Measurements from ENCODE around the gene FBXO5. TPM values are rescaled to one million over a fixed set of nuclear protein-coding genes. Genes with fewer than 3 reads are reported as not detected.

FBXO5 gene
- total and polyA plus RNA-seq, 9 of the 15 experiments (the other 6 are each of a cell fraction or from before 2014, with no cell fraction given): 17.8 to 89.3 (median 62.9) TPM

DNA sequence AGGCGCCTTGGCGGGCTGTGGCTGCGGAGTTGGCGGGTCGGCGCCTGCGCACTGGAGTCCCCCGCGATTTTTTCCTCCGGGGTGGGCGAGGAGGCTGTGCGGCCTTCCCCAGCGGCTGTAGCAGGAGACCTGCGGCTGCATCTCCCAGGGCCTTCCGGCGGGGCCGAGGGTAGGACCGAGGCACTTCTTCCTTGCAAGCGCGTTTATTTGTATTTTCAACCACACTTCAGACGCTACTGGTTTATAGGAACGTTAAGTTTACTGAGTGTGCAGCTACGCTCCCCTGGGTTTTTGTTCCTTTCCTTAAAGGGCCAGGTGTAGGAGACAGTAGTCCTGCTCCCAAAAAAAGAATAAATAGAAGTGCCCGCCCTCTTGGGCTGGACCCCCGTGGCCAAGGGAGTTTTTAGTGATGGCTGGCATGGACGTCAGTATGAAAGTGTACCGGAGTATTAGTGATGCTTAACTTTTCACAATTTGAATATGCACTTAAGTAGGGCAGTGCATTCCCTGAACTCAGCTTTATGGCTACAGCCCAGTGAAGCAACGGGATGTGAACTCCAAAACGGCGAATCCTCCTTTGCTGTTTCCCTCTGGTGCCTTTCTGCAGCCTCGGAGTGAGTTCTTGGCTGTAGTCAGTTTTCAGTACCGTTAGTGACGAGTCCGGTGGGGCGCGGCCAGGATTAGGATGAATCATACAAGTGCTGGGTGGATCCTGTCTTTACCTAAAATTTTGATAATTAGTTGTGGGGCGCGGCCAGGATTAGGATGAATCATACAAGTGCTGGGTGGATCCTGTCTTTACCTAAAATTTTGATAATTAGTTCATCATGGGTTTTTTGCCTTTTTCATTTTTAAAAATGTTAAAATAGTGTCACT lies 1.0 kb upstream of the FBXO5 start (continued):
- TF ChIP-seq SMARCC2 (IDR thresholded peaks at IDR 0.05; ENCODE audit: low read depth) (peak; percentile 57; the same call in 1 of the 2 replicates), ARHGAP35 (IDR thresholded peaks at IDR 0.05; ENCODE audit: partially characterized antibody) (no peak), POLR2AphosphoS5 (IDR thresholded peaks at IDR 0.05; ENCODE audit: control insufficient read depth, insufficient read depth, low read depth, low read length) (peak; percentile 67; the same call in 1 of the 2 replicates), ZBTB8A (IDR thresholded peaks at IDR 0.05; ENCODE audit: partially characterized antibody) (no peak), CBX1 (IDR thresholded peaks at IDR 0.05; ENCODE audit: low read depth) (peak; percentile 60; the same call in 1 of the 2 replicates), CC2D1A (IDR thresholded peaks at IDR 0.05) (peak; percentile 31; the same call in 1 of the 2 replicates), TBP (optimal IDR thresholded peaks at IDR 0.05; ENCODE audit: low read depth, low read length) (peak; percentile 13), ZBTB7A (IDR thresholded peaks at IDR 0.05; ENCODE audit: borderline replicate concordance, control insufficient read depth, low read depth, low read length) (peak; percentile 51; the same call in 1 of the 2 replicates), ZNF764 (CRISPR knock-in tag; IDR thresholded peaks at IDR 0.05; ENCODE audit: low read depth) (0 out of 2 replicates have a peak, but pooled peaks have one; percentile 16), FOXM1 (IDR thresholded peaks at IDR 0.05; ENCODE audit: low read depth) (peak; percentile 35; the same call in 1 of the 2 replicates), FOXM1 (CRISPR knock-in tag; IDR thresholded peaks at IDR 0.05; ENCODE audit: low read depth) (0 out of 2 replicates have a peak, but pooled peaks have one; percentile 17), ZNF717 (CRISPR knock-in tag; IDR thresholded peaks at IDR 0.05) (0 out of 2 replicates have a peak, but pooled peaks have one; percentile 29), YY1 (IDR thresholded peaks at IDR 0.05; ENCODE audit: borderline replicate concordance in 1 of 3, control insufficient read depth in 1 of 3, extremely low read depth in 1 of 3, insufficient read depth in 3 of 3, insufficient read length in 1 of 3, insufficient replicate concordance in 2 of 3, low read depth in 1 of 3, low read length in 2 of 3) (peak in 1 of 3 experiments; percentile 7)
- TF ChIP-seq, protein P1, sequence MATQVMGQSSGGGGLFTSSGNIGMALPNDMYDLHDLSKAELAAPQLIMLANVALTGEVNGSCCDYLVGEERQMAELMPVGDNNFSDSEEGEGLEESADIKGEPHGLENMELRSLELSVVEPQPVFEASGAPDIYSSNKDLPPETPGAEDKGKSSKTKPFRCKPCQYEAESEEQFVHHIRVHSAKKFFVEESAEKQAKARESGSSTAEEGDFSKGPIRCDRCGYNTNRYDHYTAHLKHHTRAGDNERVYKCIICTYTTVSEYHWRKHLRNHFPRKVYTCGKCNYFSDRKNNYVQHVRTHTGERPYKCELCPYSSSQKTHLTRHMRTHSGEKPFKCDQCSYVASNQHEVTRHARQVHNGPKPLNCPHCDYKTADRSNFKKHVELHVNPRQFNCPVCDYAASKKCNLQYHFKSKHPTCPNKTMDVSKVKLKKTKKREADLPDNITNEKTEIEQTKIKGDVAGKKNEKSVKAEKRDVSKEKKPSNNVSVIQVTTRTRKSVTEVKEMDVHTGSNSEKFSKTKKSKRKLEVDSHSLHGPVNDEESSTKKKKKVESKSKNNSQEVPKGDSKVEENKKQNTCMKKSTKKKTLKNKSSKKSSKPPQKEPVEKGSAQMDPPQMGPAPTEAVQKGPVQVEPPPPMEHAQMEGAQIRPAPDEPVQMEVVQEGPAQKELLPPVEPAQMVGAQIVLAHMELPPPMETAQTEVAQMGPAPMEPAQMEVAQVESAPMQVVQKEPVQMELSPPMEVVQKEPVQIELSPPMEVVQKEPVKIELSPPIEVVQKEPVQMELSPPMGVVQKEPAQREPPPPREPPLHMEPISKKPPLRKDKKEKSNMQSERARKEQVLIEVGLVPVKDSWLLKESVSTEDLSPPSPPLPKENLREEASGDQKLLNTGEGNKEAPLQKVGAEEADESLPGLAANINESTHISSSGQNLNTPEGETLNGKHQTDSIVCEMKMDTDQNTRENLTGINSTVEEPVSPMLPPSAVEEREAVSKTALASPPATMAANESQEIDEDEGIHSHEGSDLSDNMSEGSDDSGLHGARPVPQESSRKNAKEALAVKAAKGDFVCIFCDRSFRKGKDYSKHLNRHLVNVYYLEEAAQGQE (IDR thresholded peaks at IDR 0.05; ENCODE audit: borderline replicate concordance): peak; percentile 58
- TF ChIP-seq, protein P1 (CRISPR knock-in tag; IDR thresholded peaks at IDR 0.05; ENCODE audit: low read depth): 0 out of 2 replicates have a peak, but pooled peaks have one; percentile 34
- TF ChIP-seq, protein P2, sequence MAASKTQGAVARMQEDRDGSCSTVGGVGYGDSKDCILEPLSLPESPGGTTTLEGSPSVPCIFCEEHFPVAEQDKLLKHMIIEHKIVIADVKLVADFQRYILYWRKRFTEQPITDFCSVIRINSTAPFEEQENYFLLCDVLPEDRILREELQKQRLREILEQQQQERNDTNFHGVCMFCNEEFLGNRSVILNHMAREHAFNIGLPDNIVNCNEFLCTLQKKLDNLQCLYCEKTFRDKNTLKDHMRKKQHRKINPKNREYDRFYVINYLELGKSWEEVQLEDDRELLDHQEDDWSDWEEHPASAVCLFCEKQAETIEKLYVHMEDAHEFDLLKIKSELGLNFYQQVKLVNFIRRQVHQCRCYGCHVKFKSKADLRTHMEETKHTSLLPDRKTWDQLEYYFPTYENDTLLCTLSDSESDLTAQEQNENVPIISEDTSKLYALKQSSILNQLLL (CRISPR knock-in tag; IDR thresholded peaks at IDR 0.05; ENCODE audit: borderline replicate concordance): no peak
